Stimulated activated naive B cell treated with anti-CD40 and anti-IgM and Interleukin-4, amounts not matched to agents 10 μg/mL and 1 μg/mL and 100 μg/mL, for 72 hours (primary cell): ENCODE measurements around the gene WLS.

Experiments used
- ATAC-seq, 2 donors: fragments of 150-1000 bp; cut with Tn5 transposase; replicated peaks; 2 replicates each; pipeline ENCODE4 v1.10.0; 2021; ENCODE audit warnings: moderate library complexity in 1 of 2
- DNase-seq: peaks from one replicate; pipeline ENCODE4 v3.0.0; 2021
- H3K27ac Mint-ChIP-seq: one replicate; pipeline ENCODE4 v1.8.0; 2022; ENCODE audit warnings: mild to moderate bottlenecking, mixed read lengths
- H3K27me3 Mint-ChIP-seq, 2 donors: one replicate each; pipeline ENCODE4 v1.8.0; 2022; ENCODE audit warnings: mixed read lengths in 2 of 2
- H3K36me3 Mint-ChIP-seq, 2 donors: one replicate each; pipeline ENCODE4 v1.8.0; 2022; ENCODE audit warnings: mixed read lengths in 2 of 2, mild to moderate bottlenecking in 1 of 2
- H3K4me1 Mint-ChIP-seq, 2 donors: one replicate each; pipeline ENCODE4 v1.8.0; 2022; ENCODE audit warnings: mixed read lengths in 2 of 2, mild to moderate bottlenecking in 1 of 2
- H3K4me3 Mint-ChIP-seq, 2 donors: one replicate each; pipeline ENCODE4 v1.8.0; 2022; ENCODE audit warnings: mild to moderate bottlenecking in 2 of 2, mixed read lengths in 2 of 2, moderate library complexity in 1 of 2
- H3K9me3 Mint-ChIP-seq, 2 donors: one replicate each; pipeline ENCODE4 v1.8.0; 2022; ENCODE audit warnings: mixed read lengths in 2 of 2, mild to moderate bottlenecking in 1 of 2

WLS gene

DNA sequence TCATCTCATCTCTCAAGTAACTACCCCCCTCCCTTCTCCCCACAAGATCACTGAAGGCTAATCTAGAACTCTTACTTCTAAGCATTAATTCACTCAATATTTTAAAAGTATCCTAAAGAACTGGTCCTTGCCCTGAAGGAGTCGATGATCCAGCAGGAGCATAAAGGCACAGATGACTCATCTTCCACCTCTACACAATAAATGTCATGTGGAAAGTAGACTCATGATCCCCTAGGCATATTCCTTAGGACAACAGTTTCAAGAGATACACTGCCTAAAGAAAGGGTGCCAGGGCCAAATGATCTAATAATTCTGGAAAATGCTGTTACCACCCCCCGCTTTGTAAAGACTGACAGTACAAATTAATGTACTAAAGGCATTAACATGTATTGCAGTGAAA lies 96.1 kb downstream of the WLS start:
- Mint-ChIP-seq H3K4me1 (no peaks in the 10 kb centered on the region), H3K27me3 (peaks cover 28 to 46% of the 10 kb centered on the region in 2 donors), H3K27ac (no peak overlapping the region), H3K4me3 (no peak overlapping the region), H3K9me3 (peaks cover 0 to 2% of the 10 kb centered on the region in 2 donors), H3K36me3 (no peaks in the 10 kb centered on the region)
- DNase-seq (no peak), ATAC-seq (no peak)

DNA sequence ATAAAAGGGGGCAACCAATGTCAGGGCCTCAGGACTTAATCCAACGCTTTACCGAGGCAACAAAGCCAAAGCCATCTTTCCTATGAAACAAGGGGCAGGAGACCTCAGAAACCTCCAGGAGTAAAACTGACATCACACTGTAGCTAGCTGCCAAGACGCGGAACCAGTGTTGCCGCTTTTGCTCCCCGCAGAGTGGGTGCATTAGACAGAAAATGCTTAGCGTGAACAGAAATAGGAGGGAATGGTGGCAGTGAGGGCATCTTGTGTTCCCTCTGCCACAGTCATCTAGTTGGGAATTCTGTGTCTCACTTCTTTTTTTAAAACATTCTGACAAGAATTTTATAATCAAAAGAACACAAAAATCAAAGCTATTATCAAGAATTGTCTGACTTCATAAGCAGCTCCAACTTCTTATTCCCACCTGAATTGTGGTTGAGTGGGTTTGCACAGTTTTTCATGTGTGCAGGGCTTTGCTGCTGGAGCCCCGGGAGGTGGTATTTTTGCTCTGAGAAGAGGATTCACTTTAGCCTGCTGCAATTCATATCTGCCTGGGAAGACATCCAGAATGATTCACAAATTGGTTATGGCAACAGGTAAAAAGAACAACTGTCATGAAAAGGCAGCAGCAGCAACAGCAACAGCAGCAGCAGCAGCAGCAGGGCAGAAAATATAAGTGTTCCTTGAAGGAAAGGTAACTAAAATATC lies 99.7 kb downstream of the WLS start:
- Mint-ChIP-seq H3K9me3 (peaks cover 0 to 2% of the 10 kb centered on the region in 2 donors), H3K27me3 (peaks cover 16 to 26% of the 10 kb centered on the region in 2 donors), H3K4me3 (no peak overlapping the region), H3K27ac (no peak overlapping the region), H3K36me3 (no peaks in the 10 kb centered on the region), H3K4me1 (peaks cover 3 to 7% of the 10 kb centered on the region in 2 donors)
- DNase-seq = no peak
- ATAC-seq = no peak

DNA sequence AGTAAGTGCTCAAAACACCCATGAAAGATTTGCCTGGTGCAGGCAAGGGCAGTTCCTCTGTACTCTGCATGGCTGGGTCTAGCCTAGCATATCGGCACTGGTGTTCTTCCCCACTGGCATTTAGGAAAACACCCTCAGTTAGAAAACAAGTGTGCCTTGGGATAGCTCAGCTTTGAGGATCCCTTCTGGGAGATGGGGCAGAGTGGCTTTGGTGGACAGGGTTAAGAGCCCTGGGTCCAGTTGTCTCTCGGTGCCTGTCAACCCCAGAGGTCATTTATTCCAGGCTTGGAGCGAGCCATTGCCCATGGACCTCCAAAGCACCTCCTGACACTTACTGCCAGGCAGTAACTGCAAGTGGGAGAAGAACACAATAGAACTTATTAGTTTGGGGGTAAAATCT lies 101.1 kb downstream of the WLS start:
- Mint-ChIP-seq H3K4me3 (no peak overlapping the region), H3K4me1 (peaks cover 3 to 7% of the 10 kb centered on the region in 2 donors), H3K9me3 (peaks cover 0 to 2% of the 10 kb centered on the region in 2 donors), H3K27ac (no peak overlapping the region), H3K36me3 (no peaks in the 10 kb centered on the region), H3K27me3 (peaks cover 16 to 23% of the 10 kb centered on the region in 2 donors)
- DNase-seq = no peak
- ATAC-seq = no peak

- DNase-seq (no peak), ATAC-seq (no peak)
- peaks cover 3 to 7% of the 10 kb centered on the region in 2 donors for H3K4me1 Mint-ChIP-seq
- no peak overlapping the region for H3K4me3 Mint-ChIP-seq
- H3K36me3 Mint-ChIP-seq = no peaks in the 10 kb centered on the region
- H3K27me3 Mint-ChIP-seq = peaks cover 7 to 14% of the 10 kb centered on the region in 2 donors
- H3K9me3 Mint-ChIP-seq = no peaks in the 10 kb centered on the region
- H3K27ac Mint-ChIP-seq = no peak overlapping the region
Measured at GRCh38 chr1:68129536-68130250, 102.6 kb downstream of the WLS start.

- H3K4me3 Mint-ChIP-seq = no peak overlapping the region
- H3K27ac Mint-ChIP-seq = no peak overlapping the region
- H3K36me3 Mint-ChIP-seq = no peaks in the 10 kb centered on the region
- H3K27me3 Mint-ChIP-seq = peaks cover 4 to 9% of the 10 kb centered on the region in 2 donors
- ATAC-seq = no peak
- peaks cover 3 to 7% of the 10 kb centered on the region in 2 donors for H3K4me1 Mint-ChIP-seq
- H3K9me3 Mint-ChIP-seq = no peaks in the 10 kb centered on the region
- DNase-seq = no peak
Measured at GRCh38 chr1:68128820-68129219, 103.5 kb downstream of the WLS start.

- no peak overlapping the region for H3K4me3 Mint-ChIP-seq
- peaks cover 0 to 7% of the 10 kb centered on the region in 2 donors for H3K27me3 Mint-ChIP-seq
- DNase-seq (no peak), ATAC-seq (peak; percentile 22 to 55)
- no peak overlapping the region for H3K27ac Mint-ChIP-seq
- no peaks in the 10 kb centered on the region for H3K36me3 Mint-ChIP-seq
- H3K9me3 Mint-ChIP-seq = no peaks in the 10 kb centered on the region
- peaks cover 3 to 7% of the 10 kb centered on the region in 2 donors for H3K4me1 Mint-ChIP-seq
Measured at GRCh38 chr1:68128157-68128556, 104.2 kb downstream of the WLS start.

GRCh38 chr1:68121536-68121935 lies 110.8 kb downstream of the WLS start:
- H3K4me1 Mint-ChIP-seq = peaks cover 10 to 12% of the 10 kb centered on the region in 2 donors
- H3K9me3 Mint-ChIP-seq = no peaks in the 10 kb centered on the region
- H3K36me3 Mint-ChIP-seq = no peaks in the 10 kb centered on the region
- DNase-seq = no peak
- H3K27me3 Mint-ChIP-seq = no peaks in the 10 kb centered on the region
- ATAC-seq = no peak
- no peak overlapping the region for H3K27ac Mint-ChIP-seq
- H3K4me3 Mint-ChIP-seq = no peak overlapping the region

- Mint-ChIP-seq H3K4me3 (no peak overlapping the region), H3K4me1 (peaks cover 10 to 12% of the 10 kb centered on the region in 2 donors), H3K27ac (peak overlapping the region; percentile 73), H3K27me3 (peaks cover 4 to 7% of the 10 kb centered on the region in 2 donors), H3K36me3 (no peaks in the 10 kb centered on the region), H3K9me3 (no peaks in the 10 kb centered on the region)
- ATAC-seq = peak; percentile 72
- peak; percentile 49 for DNase-seq
Measured at GRCh38 chr1:68120136-68120791, 112.1 kb downstream of the WLS start.

GRCh38 chr1:68119445-68119844 lies 112.9 kb downstream of the WLS start:
- peaks cover 10 to 12% of the 10 kb centered on the region in 2 donors for H3K4me1 Mint-ChIP-seq
- no peaks in the 10 kb centered on the region for H3K9me3 Mint-ChIP-seq
- ATAC-seq = no peak
- no peak overlapping the region for H3K27ac Mint-ChIP-seq
- peaks cover 4 to 7% of the 10 kb centered on the region in 2 donors for H3K27me3 Mint-ChIP-seq
- no peak for DNase-seq
- H3K36me3 Mint-ChIP-seq = no peaks in the 10 kb centered on the region
- no peak overlapping the region for H3K4me3 Mint-ChIP-seq

- ATAC-seq (no peak), DNase-seq (no peak)
- peaks cover 10 to 12% of the 10 kb centered on the region in 2 donors for H3K4me1 Mint-ChIP-seq
- no peak overlapping the region for H3K27ac Mint-ChIP-seq
- H3K27me3 Mint-ChIP-seq = peaks cover 6 to 7% of the 10 kb centered on the region in 2 donors
- no peak overlapping the region for H3K4me3 Mint-ChIP-seq
- no peaks in the 10 kb centered on the region for H3K36me3 Mint-ChIP-seq
- H3K9me3 Mint-ChIP-seq = no peaks in the 10 kb centered on the region
Measured at GRCh38 chr1:68117416-68117815, 114.9 kb downstream of the WLS start.

DNA sequence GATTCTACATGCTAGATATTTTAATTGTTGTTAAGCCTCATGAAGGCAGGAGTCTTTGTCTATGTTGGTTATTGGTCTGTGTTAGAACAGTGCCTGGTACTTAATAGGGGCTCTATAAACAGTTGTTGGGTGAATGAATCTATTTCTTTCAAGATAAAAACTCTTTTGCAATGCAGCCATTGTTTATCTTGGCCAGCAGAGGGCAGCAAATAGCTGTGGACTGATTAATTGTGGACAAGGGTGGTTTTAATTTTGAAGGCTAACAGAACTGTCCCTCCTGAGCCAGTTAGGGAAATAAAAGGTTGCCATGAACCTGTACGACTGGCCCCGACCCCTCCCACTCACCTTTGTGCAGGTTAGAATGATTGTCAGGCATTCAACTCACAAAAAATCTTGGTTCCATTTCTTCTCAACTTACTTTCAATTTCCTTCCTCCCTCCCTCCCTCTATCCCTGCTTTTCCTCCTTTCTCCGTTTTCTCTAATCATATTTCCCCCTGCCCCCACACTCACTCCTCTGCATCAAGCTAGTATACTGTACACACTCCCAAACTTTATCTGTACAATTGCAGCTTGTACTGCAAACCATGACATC lies 115.6 kb downstream of the WLS start:
- no peaks in the 10 kb centered on the region for H3K9me3 Mint-ChIP-seq
- H3K4me1 Mint-ChIP-seq = peaks cover 10 to 12% of the 10 kb centered on the region in 2 donors
- H3K36me3 Mint-ChIP-seq = no peaks in the 10 kb centered on the region
- peak overlapping the region in 1 of 2 donors; percentile 1 for H3K4me3 Mint-ChIP-seq
- no peak for DNase-seq
- peaks cover 7 to 9% of the 10 kb centered on the region in 2 donors for H3K27me3 Mint-ChIP-seq
- peak; percentile 17 to 29 for ATAC-seq
- no peak overlapping the region for H3K27ac Mint-ChIP-seq

DNA sequence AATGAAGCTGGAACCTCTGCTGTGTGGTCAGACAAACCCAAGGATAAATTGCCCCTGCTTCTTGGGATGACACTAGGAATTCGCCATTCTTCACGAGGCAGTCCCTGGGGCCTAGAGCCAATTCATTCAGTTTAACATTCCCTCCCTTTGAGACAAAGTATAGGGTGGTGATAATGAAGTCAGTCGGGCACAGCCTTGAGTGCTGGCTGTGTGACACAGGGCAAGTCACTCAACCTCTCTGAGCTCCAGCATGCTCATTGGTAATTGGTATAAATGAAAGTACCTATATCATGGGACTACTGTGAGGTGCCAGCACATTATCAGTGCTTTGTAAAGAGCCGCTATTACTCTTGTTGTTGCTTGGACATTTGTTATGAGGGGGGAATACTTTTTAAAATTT lies 117.0 kb downstream of the WLS start:
- DNase-seq = no peak
- no peak for ATAC-seq
- H3K27me3 Mint-ChIP-seq = peaks cover 7 to 9% of the 10 kb centered on the region in 2 donors
- no peak overlapping the region for H3K27ac Mint-ChIP-seq
- H3K4me3 Mint-ChIP-seq = no peak overlapping the region
- peaks cover 5 to 9% of the 10 kb centered on the region in 2 donors for H3K4me1 Mint-ChIP-seq
- H3K9me3 Mint-ChIP-seq = no peaks in the 10 kb centered on the region
- no peaks in the 10 kb centered on the region for H3K36me3 Mint-ChIP-seq

DNA sequence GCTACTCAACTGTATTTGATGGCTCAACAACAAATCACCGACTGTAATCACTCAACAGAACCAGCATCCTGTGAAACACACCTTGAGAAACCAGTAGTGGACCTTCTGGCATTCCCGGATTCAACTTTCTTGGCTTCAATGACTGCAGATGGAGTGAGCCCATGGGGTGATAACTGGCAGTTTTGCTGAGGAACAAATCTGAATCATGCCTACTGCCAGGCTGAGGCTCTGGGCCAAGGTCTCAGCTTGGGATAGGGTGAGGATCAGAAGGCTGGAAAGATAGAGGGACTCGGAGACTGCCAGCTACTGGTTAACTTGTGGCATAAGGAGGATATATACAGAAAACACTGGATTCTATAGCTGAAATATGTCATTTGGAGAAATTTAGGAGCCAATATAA lies 118.4 kb downstream of the WLS start:
- no peak overlapping the region for H3K4me3 Mint-ChIP-seq
- peaks cover 7 to 9% of the 10 kb centered on the region in 2 donors for H3K27me3 Mint-ChIP-seq
- H3K36me3 Mint-ChIP-seq = no peaks in the 10 kb centered on the region
- no peaks in the 10 kb centered on the region for H3K9me3 Mint-ChIP-seq
- no peak for DNase-seq
- ATAC-seq = no peak
- peaks cover 2 to 6% of the 10 kb centered on the region in 2 donors for H3K4me1 Mint-ChIP-seq
- H3K27ac Mint-ChIP-seq = no peak overlapping the region

DNA sequence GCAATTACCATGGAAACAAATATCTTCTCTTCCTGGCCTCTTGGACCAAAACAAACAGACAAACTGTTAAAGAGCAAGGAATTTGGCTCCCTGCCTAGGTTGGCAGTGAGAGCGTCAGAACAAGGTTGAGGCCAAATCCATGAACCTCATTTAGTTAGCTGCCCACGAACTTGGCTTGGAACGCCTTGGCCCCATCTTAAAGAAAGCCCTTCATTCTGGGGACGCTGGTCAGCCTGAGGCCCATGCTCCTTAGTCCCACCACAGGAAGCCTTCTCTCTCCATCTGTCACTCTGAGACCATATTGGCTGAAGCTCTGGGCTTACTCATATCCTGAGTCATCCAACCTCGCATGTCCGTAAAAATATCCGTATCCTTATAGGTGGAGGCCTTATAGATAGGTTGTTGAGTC lies 119.5 kb downstream of the WLS start:
- no peak overlapping the region for H3K4me3 Mint-ChIP-seq
- ATAC-seq (no peak), DNase-seq (no peak)
- H3K36me3 Mint-ChIP-seq = no peaks in the 10 kb centered on the region
- H3K27ac Mint-ChIP-seq = no peak overlapping the region
- no peaks in the 10 kb centered on the region for H3K9me3 Mint-ChIP-seq
- H3K27me3 Mint-ChIP-seq = peaks cover 9 to 13% of the 10 kb centered on the region in 2 donors
- H3K4me1 Mint-ChIP-seq = peaks cover 2 to 6% of the 10 kb centered on the region in 2 donors
